Esophagus squamous epithelium (tissue), 4 donors: Measurements from ENCODE around the gene LPP.

Experiments
- POLR2A ChIP-seq, 4 donors: fragments of 450-650 bp; IDR thresholded peaks; one replicate each; pipeline ENCODE4 v1.6.1; 2017; ENCODE audit warnings: antibody characterized with exemption in 4 of 4, mild to moderate bottlenecking in 4 of 4, moderate library complexity in 3 of 4
- TF ChIP-seq, protein P1 (sequence below), 6 experiments: fragments of 450-650 bp in 4 of 6; fragments of 200-600 bp in 2 of 6; sonication (generic) in 2 of 6; IDR thresholded peaks; one replicate each; pipeline ENCODE4 v1.5.1; 2016 to 2019; ENCODE audit warnings: antibody characterized with exemption in 6 of 6, mild to moderate bottlenecking in 4 of 6, moderate library complexity in 4 of 6

DNA sequence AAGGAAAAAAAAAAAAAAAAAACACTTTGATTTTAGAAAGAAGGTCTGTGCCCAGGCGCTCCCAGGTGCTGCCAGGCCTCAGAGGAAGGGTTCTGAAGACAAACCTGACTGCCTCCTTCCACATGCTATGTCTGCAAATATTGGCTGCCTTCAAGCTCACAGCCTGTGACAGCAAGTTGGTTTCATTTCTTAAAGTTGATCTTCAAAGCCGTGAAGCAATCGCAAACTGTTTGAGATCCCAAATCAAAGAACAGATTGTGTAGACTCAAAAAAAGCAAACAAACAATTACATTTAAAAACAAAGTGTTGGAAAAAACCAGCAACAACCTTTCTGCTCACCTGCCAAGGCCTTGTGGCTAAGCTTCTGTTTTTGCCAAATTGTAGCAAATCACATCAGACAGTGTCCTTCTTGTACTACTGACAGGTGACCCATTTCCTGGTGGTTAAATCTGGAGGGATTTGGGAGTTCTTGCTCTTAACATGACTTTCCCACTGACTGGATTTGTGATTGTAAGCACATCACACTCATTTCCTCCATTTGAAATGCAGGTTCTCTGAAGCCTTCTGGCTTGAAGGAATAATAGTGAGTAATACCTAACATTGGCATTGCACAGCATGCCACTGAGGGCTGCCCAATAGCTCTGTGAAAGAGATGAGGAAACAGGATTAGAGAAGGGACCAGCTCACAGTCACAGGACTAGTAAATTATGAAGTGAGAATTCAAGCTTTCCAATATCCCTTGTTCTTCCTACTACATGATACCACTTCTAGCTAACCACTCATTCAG, 502.4 kb downstream of the LPP start:
- TF ChIP-seq, protein P1, sequence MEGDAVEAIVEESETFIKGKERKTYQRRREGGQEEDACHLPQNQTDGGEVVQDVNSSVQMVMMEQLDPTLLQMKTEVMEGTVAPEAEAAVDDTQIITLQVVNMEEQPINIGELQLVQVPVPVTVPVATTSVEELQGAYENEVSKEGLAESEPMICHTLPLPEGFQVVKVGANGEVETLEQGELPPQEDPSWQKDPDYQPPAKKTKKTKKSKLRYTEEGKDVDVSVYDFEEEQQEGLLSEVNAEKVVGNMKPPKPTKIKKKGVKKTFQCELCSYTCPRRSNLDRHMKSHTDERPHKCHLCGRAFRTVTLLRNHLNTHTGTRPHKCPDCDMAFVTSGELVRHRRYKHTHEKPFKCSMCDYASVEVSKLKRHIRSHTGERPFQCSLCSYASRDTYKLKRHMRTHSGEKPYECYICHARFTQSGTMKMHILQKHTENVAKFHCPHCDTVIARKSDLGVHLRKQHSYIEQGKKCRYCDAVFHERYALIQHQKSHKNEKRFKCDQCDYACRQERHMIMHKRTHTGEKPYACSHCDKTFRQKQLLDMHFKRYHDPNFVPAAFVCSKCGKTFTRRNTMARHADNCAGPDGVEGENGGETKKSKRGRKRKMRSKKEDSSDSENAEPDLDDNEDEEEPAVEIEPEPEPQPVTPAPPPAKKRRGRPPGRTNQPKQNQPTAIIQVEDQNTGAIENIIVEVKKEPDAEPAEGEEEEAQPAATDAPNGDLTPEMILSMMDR (IDR thresholded peaks at IDR 0.05) = no peak
- no peak for TF ChIP-seq POLR2A (IDR thresholded peaks at IDR 0.05)
